PC-9 (cell line): Measurements from ENCODE around the gene HOATZ. TPM values are rescaled to one million over a fixed set of nuclear protein-coding genes. Genes with fewer than 3 reads are reported as not detected.

Experiments used
- BruUV-seq: library from RNA; stranded (reverse); fragments of 400-500 nt; replicated peaks from 2 replicates; lab custom pipeline; 2021; lab: Mats Ljungman, UMichigan
- CTCF ChIA-PET: fragments of 300-600 bp; sonication (Branson Sonifier 250); formaldehyde crosslinking; loops from one replicate; lab custom pipeline; 2022; ENCODE audit warnings: antibody characterized with exemption; lab: Charles Lee
- POLR2A ChIA-PET: fragments of 300-600 bp; sonication (Branson Sonifier 250); formaldehyde crosslinking; loops from one replicate; lab custom pipeline; 2022; ENCODE audit warnings: antibody characterized with exemption; ENCODE audit not compliant: unreplicated experiment; lab: Charles Lee
- DNase-seq, 2 experiments: peaks; one replicate each; pipeline versions ENCODE4 v3.0.0 to v3.0.0-alpha.2; 2015 to 2022; ENCODE audit warnings: mixed read lengths in 1 of 2
- H2AFZ ChIP-seq: fragments of 200-600 bp; sonication (generic); 2 replicates; pipeline ENCODE4 v1.8.1; 2017; ENCODE audit warnings: antibody characterized with exemption
- H3F3A ChIP-seq: fragments of 200-600 bp; sonication (generic); 2 replicates; pipeline ENCODE4 v1.8.1; 2017; ENCODE audit warnings: antibody characterized with exemption, mild to moderate bottlenecking, low read depth; ENCODE audit not compliant: insufficient read depth
- H3K27ac ChIP-seq: fragments of 200-600 bp; sonication (generic); 2 replicates; pipeline ENCODE4 v1.6.1; 2016; ENCODE audit warnings: mixed run types
- H3K27me3 ChIP-seq: fragments of 200-600 bp; sonication (generic); 2 replicates; pipeline ENCODE4 v1.6.1; 2016; ENCODE audit warnings: low read depth, mixed run types; ENCODE audit not compliant: insufficient read depth
- H3K36me3 ChIP-seq: fragments of 200-600 bp; sonication (generic); 2 replicates; pipeline ENCODE4 v1.6.1; 2016; ENCODE audit warnings: low read depth, mixed run types
- H3K4me1 ChIP-seq: fragments of 200-600 bp; sonication (generic); replicated peaks from 2 replicates; pipeline ENCODE4 v1.6.1; 2016; ENCODE audit warnings: mixed run types; ENCODE audit not compliant: insufficient read depth
- H3K4me2 ChIP-seq: fragments of 200-600 bp; sonication (generic); 2 replicates; pipeline ENCODE4 v1.6.1; 2017; ENCODE audit warnings: mixed run types
- H3K4me3 ChIP-seq: fragments of 200-600 bp; sonication (generic); 2 replicates; pipeline ENCODE4 v1.6.1; 2016; ENCODE audit warnings: mixed run types
- H3K79me2 ChIP-seq: fragments of 200-600 bp; sonication (generic); 2 replicates; pipeline ENCODE4 v1.6.1; 2017; ENCODE audit warnings: low read depth, mixed run types
- H3K9me2 ChIP-seq: fragments of 200-600 bp; sonication (generic); 2 replicates; pipeline ENCODE4 v1.8.1; 2017; ENCODE audit warnings: mild to moderate bottlenecking; ENCODE audit not compliant: insufficient read depth
- H3K9me3 ChIP-seq: fragments of 200-600 bp; sonication (generic); 2 replicates; pipeline ENCODE4 v1.8.1; 2016; ENCODE audit warnings: low read depth; ENCODE audit not compliant: insufficient read depth
- H4K20me1 ChIP-seq: fragments of 200-600 bp; sonication (generic); 2 replicates; pipeline ENCODE4 v1.8.1; 2017; ENCODE audit not compliant: insufficient read depth
- EZH2 ChIP-seq: fragments of 200-600 bp; sonication (generic); IDR thresholded peaks from 2 replicates; pipeline ENCODE4 v1.8.0; 2017; ENCODE audit warnings: antibody characterized with exemption, low read depth
- intact Hi-C: fragments of 100-400 bp; cut with micrococcal nuclease; formaldehyde crosslinking; loops from one replicate; pipeline ENCODE4 v1.10.0; 2022; ENCODE audit not compliant: unreplicated experiment
- total RNA-seq: library from RNA; stranded (reverse); gene quantifications from 2 replicates; pipeline ENCODE4 v1.2.3, GENCODE V29; 2021
- TF ChIP-seq, protein P1 (sequence below): fragments of 200-600 bp; sonication (generic); conservative IDR thresholded peaks from 2 replicates; pipeline ENCODE4 v1.6.1; 2017; ENCODE audit warnings: mixed run types, antibody characterized with exemption, mild to moderate bottlenecking, moderate library complexity

Gene HOATZ
- total RNA-seq, 1 experiment from 2014 or later, result not detected

GRCh38 chr11:111520560-111520959 is 6.0 kb downstream of the HOATZ start:
- Histone ChIP-seq H3K9me2 (0 out of 2 replicates have a peak, but pooled peaks cover 11% of the 10 kb centered on the region), H3K27ac (no peak overlapping the region), H3K27me3 (no peaks in the 10 kb centered on the region), H3K4me3 (no peak overlapping the region), H3K36me3 (no peaks in the 10 kb centered on the region), H3K4me2 (no peak overlapping the region), H3K4me1 (no peaks in the 10 kb centered on the region), H3K79me2 (no peaks in the 10 kb centered on the region), H4K20me1 (no peaks in the 10 kb centered on the region), H3F3A (no peaks in the 10 kb centered on the region), H2AFZ (no peak overlapping the region), H3K9me3 (no peaks in the 10 kb centered on the region)
- ChIA-PET CTCF (interaction anchor here (0.6 kb wide), 1 partner anchor 8 kb away, joined by 9 read pairs; the partner anchor contains the start of gene BTG4), POLR2A (no interaction called here)
- no peak for DNase-seq
- no TSS peak for BruUV-seq
- intact Hi-C loops, result no loop called here
- TF ChIP-seq EZH2, result no peak
- TF ChIP-seq, protein P1, sequence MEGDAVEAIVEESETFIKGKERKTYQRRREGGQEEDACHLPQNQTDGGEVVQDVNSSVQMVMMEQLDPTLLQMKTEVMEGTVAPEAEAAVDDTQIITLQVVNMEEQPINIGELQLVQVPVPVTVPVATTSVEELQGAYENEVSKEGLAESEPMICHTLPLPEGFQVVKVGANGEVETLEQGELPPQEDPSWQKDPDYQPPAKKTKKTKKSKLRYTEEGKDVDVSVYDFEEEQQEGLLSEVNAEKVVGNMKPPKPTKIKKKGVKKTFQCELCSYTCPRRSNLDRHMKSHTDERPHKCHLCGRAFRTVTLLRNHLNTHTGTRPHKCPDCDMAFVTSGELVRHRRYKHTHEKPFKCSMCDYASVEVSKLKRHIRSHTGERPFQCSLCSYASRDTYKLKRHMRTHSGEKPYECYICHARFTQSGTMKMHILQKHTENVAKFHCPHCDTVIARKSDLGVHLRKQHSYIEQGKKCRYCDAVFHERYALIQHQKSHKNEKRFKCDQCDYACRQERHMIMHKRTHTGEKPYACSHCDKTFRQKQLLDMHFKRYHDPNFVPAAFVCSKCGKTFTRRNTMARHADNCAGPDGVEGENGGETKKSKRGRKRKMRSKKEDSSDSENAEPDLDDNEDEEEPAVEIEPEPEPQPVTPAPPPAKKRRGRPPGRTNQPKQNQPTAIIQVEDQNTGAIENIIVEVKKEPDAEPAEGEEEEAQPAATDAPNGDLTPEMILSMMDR, result no peak

DNA sequence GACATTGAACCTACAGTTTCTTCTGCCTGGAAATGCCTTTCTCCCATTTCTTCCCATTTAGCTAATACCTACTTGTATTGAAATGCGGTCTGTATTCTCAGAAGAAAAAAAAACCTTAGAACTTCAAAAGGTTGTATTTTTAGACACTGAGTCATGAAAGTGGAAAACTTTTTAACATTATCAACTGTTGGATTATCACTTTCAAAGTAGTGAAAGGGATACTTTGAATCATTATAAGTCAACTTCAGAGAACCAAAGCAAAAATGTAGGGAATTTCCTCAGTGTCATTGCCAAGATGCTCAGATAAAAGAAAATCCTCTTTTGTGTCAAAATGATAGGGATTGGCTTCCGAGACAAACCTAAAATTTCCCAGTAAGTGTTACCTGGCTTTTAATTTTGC is 6.6 kb downstream of the HOATZ start:
- CTCF ChIA-PET, result no interaction called here
- BruUV-seq, result no TSS peak

DNA sequence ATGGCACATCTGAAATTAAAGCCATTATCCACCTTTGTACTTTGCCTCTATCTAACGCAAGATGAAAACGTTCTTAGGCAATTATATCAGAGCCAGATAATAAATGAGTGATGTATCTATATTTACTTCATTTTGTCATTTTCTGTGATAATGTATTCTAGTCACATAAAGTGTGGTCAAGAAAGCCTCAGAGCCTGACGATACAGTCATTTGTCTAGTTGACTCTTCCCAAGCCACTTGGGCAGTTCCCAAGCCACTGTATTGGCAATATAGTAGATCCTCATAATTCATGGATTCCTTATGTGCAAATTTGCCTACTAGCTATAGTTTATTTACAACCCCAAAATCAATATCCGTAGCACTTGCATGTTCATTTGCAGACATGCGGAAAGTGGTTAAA is 7.8 kb downstream of the HOATZ start:
- no peaks in the 10 kb centered on the region for H3K79me2 ChIP-seq
- H3K9me3 ChIP-seq, result no peaks in the 10 kb centered on the region
- no peak overlapping the region for H3K27ac ChIP-seq
- no peak overlapping the region for H2AFZ ChIP-seq
- no peak for TF ChIP-seq EZH2
- TF ChIP-seq, protein P1, result no peak
- ChIA-PET POLR2A (no interaction called here), CTCF (no interaction called here)
- H4K20me1 ChIP-seq, result no peaks in the 10 kb centered on the region
- H3K4me3 ChIP-seq, result no peak overlapping the region
- H3K4me1 ChIP-seq, result peaks cover 15% of the 10 kb centered on the region
- BruUV-seq, result no TSS peak
- H3K36me3 ChIP-seq, result no peaks in the 10 kb centered on the region
- no peaks in the 10 kb centered on the region; the same call in 1 of the 2 replicates for H3F3A ChIP-seq
- 0 out of 2 replicates have a peak, but pooled peaks cover 11% of the 10 kb centered on the region for H3K9me2 ChIP-seq
- DNase-seq, result no peak
- H3K4me2 ChIP-seq, result no peak overlapping the region
- intact Hi-C loops, result no loop called here
- no peaks in the 10 kb centered on the region for H3K27me3 ChIP-seq

More for the DNA sequence above, 6.6 kb downstream of the HOATZ start:
- Histone ChIP-seq H3K4me3 (no peak overlapping the region), H3K27ac (no peak overlapping the region), H3K27me3 (no peaks in the 10 kb centered on the region), H3K36me3 (no peaks in the 10 kb centered on the region), H3K79me2 (no peaks in the 10 kb centered on the region), H2AFZ (no peak overlapping the region), H4K20me1 (no peaks in the 10 kb centered on the region), H3F3A (no peaks in the 10 kb centered on the region; the same call in 1 of the 2 replicates), H3K4me1 (peaks cover 3% of the 10 kb centered on the region), H3K4me2 (no peak overlapping the region), H3K9me2 (0 out of 2 replicates have a peak, but pooled peaks cover 11% of the 10 kb centered on the region), H3K9me3 (no peaks in the 10 kb centered on the region)
- TF ChIP-seq, protein P1, result no peak
- no peak for TF ChIP-seq EZH2
- no peak for DNase-seq
- POLR2A ChIA-PET, result no interaction called here
- intact Hi-C loops, result no loop called here
